HG02884 (cell line): ENCODE measurements around the gene FAM83C.

Experiments used
- ATAC-seq: cut with Tn5 transposase; IDR thresholded peaks from one replicate; pipeline ENCODE4 v1.9.1; 2021; ENCODE audit warnings: mild to moderate bottlenecking, moderate library complexity; ENCODE audit not compliant: unreplicated experiment

FAM83C gene

DNA sequence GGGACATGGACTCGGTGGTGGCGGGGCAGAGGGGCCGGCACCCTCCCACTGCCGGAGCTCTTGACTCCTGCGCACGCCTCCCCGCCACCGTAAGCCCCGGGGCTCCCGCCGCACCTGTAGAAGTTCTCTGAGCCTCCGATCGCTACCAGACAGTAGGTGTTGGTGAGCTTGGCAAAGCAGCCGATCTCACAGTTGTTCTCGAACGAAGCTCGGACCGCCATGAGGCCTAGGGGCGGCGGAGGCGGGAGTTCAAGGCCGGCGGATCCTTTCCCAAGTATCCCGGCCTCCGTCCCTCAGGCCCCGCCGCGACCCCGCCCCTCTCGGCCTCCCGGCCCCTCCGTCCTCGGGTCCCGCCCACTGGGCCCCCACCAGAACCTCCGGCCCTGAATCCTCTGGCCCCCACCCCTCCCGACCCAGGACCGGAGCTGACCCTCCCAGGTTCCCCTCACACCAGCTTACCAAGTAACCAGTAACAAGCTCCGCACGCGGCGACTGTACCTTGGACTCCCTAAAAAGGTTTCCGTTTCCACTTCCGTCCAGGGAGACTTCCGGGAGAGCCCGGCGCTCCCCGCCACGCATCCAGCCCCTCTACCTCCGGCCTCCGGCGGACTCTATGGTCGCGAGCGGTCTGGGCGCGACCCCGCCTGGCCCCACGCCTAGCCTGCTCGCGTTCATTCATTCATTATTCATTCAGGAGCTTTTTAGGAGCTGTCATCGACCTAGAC is 7.8 kb downstream of the FAM83C start, which contains the start of gene EIF6:
EIF6 (minus strand) TSS at position 506 of the 725 bp plus-strand sequence; CDS start at position 221, 285 bp downstream.
- ATAC-seq, result peak; percentile 75

DNA sequence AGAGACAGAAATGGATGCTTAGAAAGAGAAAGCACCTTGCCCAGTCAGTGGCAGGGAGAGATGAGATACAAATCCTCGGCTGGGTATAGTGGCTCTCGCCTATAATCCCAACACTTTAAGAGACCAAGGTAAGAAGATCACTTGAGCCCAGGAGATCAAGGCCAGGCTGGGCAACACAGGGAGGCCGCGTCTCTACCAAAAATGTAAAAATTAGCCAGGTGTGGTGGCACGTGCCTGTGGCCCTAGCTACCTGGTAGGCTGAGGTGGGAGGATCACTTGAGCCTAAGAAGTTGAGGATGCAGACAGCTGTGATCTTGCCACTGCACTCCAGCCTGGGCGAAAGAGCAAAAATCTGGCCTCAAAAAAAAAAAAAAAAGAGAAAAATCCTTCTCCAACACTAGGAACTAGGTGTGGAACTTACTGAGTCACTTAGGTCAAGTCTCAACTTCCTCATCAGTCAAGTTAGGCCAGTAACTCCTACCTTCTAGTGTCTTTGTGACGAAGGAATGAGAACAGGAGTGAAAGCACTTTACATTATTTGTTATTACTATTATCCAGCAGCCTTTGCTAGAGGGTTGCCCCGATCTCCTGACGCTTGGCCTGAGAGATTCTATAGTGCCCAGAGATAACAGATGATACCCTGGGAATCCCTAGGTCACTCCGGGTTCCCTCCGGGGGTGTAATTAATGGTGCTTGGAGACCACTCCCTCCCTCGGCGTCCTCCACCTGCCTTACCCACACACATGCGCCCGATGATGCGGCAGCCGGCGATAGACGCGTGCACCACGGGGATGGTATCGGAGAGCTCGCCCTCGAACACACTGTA is 8.6 kb downstream of the FAM83C start:
- no peak for ATAC-seq

DNA sequence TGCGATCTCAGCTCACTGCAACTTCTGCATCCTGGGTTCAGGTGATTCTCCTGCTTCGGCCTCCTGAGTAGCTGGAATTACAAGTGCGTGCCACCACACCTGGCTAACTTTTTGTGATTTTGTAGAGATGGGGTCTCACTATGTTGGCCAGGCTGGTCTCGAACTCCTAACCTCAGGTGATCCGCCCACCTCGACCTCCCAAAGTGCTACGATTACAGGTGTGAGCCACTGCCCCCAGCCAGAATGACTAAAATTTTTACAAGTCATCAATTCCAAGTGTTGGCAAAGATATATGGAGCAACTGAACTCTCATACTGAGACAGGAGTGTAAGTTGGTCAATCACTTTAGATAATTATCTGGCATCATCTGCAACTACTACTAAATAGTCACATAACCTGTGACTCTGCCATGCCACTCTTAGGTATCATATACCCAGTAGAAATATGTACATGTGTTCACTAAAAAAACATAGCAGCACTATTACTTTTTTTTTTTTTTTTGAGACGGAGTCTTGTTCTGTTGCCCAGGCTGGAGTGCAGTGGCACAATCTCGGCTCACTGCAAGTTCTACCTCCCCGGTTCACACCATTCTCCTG is 10.6 kb downstream of the FAM83C start:
- no peak for ATAC-seq

DNA sequence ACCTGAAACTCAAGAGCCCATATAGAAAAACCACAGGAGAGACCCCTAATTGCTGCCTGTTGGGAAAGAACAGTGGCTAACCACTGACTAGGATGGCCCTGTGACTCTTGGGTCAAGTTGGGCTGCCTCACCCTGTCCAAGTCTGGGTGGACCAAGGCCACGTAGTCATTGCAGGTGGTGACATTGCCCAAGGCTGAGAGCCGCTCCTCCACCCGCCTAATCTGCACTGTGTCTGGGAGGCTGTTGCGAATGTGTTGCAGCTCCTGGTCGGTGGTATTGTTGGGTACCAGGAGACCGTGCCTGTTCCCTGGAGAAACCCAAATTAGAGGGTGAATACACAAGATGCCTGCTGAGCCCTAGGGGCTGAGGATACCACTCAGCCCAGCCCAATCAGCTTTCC is 11.7 kb downstream of the FAM83C start:
- no peak for ATAC-seq

DNA sequence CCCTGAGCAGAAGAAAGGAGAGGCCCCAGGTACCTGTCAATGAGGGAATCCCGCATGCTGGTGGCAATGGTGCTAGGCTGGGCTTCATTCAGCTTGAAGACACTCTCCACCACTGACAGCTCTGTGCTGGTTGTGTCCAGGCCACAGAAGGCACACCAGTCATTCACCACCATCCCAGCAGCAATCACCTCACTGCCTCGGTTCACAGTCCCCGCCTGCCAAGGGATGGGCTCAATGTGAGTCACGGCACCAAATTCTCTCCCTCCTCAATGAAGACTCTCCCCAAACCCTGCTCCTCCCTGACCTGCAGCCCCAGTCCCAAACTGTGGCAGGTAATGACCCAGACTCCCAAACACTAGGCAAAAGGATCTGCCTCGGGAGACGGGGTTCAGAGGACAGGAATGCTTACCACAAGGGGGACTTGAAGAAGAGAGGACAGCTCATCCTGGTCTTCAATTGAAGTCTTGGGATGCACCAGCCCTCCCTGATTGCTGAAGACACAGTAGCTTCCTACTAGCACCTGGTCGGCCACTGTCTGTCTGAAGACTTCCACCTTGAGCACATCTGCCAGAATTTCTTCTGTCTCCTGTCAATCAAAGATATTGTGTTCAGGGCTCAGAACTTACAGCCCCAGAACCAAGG is 12.6 kb downstream of the FAM83C start:
- no peak for ATAC-seq

DNA sequence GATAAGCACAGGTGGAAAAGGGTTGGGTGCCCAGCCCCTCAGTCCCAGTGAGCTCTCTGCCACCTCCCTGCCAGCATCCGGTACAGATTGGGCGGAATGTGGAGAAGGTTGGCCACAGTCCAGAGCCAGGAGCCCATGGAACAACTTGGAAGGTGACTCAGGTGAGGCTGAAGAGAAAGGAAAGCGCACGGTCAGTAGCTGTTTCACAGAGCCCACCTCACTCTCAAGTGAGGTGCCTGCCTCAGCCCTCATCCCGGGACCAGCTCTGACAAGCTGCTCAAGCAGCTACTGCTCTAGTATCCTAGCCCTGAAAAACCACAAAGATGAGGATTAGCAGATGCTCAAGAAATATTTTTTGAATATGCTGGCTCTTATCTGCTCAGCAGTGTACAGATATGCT is 13.2 kb downstream of the FAM83C start:
- no peak for ATAC-seq

DNA sequence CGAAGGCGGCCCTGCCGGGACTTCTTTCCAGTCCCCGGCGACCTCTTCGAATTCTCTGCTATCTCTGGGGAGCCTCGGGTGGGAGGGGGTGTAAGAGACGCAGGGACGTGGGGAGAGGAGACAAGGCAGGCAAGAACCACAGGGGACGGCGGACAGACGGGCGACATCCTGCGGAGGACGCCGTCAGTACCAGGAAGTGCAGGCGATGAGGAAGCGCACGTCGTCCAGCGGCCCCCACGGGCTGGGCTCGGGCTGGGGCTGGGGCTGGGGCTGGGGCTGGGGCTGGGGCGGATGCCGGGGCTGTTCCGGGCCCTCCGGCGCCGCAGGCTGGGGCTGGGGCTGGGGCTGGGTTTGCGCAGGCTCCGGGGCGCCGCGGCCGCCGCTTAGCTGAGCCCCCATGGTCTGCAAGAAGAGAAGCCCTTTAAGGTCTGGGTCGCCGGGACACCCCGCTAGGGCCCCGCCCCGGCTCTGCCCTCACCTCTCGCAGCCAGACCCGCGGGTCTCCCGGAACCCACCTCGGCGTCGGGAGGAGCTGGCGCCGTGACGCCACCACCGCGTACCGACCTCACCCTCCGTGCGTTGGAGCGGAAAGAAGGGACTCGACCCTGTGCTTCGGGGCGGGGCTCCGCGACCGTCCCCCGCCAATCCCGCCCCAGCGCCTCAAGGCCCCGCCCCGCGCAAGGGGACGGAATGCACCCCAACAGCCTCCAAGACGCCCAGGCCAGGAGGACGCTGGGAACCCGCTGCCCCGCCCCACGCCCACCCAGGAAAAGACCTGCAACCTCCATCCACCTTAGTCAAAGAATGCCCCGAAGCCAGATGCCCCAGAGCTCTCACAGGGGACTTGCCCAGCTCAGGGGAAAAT is 14.5 kb downstream of the FAM83C start, which contains the start of gene MMP24OS:
MMP24OS (minus strand) TSS at position 592 of the 865 bp plus-strand sequence; CDS start at position 399, 193 bp downstream.
- ATAC-seq, result peak; percentile 73

DNA sequence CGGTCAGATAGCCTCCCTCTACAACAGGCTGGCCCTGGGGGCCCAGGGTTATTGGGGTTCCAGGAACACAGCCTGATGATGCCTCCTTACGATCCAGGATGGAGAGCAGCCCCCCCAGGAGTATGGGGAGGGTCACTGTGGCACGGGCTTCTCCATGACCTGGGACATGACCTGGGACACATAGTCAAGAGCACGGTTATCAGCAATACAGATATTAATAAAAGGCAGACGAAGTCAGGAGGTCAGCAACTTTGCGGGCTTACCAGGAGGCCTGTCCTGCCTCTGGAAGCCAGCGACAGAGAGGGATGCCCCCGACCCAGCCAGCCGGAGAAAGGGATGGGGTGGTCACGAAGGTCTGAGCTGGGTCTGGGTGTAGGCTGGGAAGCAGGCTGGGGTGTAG is 15.1 kb downstream of the FAM83C start:
- ATAC-seq, result no peak

DNA sequence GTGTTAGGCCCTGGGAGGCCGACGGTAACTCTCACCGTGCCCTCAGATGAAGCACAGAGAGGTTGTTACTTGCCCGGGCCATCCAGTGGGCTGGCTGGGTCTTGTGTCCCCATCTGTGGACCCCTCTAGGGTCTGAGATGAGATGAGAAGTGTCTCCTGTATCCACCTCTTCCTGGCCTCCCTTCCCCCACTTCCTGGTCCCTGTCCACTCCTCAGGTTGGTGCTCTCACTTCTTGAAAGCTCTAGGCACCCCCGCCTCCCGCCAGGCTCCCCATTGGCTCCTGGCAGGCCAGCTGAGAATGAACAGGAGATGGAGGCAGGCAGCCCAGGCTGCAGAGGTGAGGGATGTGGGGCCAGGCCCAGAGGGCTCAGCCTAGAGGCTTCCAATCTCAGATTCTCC is 15.8 kb downstream of the FAM83C start:
- ATAC-seq, result no peak

DNA sequence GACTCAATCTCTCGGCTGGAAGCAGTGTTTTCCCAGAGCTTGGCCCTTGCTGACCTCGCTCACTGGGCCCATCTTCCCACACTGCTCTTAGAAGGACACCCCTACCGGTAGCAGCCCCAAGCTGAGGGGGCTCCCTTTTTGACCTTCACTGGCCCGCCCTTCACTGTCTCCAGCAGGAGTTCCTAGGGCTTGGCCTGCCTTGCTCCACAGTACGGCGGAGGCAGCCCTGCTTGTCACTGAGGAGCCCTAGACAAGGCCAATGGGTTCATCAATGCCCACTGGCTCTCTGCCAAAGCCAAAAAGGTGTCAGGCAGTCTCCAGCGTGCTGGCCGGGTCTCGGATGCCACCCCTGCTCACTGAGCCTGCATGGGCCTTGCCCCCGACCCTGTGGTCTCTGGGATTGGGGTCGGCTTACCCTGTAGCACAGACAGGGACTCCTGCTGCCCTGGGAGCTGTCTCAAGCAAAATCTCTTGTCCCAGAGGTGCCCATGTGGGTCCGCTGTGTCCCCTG is 16.4 kb downstream of the FAM83C start:
- ATAC-seq, result no peak

DNA sequence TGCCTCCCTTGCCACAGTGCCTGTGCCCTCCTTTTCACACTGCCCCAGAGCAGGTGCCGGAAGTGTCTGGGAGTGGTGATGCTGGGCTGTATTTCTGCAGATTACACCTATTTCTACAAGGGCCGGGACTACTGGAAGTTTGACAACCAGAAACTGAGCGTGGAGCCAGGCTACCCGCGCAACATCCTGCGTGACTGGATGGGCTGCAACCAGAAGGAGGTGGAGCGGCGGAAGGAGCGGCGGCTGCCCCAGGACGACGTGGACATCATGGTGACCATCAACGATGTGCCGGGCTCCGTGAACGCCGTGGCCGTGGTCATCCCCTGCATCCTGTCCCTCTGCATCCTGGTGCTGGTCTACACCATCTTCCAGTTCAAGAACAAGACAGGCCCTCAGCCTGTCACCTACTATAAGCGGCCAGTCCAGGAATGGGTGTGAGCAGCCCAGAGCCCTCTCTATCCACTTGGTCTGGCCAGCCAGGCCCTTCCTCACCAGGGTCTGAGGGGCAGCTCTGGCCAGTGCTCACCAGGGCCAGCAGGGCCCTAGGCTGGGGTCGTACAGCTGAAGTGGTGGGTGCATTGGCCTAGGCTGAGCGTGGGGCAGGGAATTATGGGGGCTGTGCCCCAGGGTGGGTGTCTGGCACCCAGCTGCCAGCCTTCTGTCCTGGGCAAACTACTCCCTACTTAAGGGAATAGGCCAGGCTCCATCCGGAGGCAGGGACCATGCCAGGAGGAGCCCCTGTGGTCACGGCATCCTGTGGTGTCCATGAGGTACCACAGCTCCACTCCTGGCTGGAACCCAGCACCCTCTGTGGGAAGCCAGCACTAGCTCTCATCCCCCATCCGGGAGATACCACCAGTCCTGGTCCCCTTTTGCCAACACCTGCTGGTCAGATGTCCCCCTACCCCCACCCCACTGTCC is 17.8 kb downstream of the FAM83C start:
- ATAC-seq, result no peak

DNA sequence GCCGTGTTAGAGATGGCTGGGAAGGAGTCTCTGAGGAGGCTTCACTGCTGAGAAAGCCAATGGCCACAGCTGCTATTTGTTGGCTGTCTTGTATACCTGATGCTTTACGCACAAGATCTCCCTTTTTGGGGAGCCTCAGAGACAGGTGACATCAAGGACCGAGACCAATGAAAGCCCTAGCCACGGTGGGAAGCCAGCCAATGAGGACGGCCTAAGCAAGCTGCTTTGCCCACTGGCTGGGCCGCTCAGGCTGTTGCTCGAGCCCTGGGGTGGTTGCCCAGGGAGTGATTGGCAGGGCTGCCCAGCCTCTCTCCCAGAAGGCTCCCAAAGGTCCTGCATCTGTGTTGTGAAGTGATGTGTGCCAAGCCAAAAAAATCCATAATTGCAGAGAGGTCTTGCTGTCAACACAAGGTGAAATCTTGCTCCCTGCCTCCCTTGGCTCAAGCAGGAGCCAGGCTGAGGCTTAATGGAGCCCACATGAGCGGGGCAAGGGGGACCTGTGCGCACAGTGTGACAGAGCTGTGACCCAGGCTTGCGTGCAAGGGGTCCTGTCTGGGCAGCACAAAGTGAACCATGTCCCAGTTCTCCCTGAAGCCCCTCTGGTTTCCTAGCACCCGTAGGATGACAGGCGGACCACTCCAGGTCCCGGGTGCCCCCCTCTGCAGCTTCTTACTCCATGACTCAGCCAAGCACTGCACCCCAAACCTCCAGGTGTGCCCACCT is 18.6 kb downstream of the FAM83C start:
- ATAC-seq, result no peak

DNA sequence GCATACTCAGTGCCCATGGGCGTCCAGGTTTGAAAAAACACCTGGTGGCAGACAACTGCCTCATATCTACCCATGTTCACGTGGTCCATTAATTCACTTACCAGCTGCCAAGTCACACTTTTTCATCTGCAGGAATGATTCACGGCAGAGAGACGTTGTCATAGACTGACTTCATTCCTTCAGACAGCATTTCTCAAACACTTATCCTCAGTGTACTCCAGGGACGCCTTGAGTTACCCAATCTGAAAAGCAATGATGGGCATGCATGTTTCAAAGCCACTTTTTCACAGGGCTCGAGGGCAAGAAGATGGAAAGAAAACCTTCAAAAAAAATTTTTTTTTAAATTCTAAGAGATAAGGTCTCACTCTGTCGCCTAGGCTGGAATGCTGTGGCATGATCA is 20.3 kb downstream of the FAM83C start:
- ATAC-seq, result no peak

DNA sequence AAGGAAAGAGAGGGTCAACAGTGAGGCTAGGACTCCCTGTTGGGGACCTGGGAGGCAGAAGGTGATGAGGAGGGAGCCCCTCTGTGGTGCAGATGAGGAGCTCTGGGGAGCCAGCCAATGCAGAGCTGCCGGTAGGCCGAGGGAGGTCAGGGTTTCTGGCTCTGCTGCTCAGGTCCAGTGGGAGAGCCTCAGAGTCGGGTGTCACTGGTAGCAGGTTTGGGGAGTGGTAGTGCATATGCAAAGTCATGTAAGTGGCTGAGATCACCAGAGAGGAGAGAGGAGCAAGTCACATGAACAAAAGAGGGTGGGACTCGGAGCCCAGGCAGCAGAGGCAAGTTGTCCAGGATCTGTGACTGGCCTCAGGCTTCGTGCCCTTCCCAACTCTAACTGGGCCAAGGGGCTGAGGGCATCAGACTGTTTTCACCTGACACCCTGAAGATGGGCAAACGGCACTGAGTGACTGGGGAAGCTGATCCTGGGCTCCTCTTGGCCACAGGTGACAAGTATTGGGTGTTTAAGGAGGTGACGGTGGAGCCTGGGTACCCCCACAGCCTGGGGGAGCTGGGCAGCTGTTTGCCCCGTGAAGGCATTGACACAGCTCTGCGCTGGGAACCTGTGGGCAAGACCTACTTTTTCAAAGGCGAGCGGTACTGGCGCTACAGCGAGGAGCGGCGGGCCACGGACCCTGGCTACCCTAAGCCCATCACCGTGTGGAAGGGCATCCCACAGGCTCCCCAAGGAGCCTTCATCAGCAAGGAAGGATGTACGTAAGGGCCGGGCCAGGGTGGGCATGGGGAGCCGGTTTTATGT is 20.9 kb downstream of the FAM83C start:
- no peak for ATAC-seq

DNA sequence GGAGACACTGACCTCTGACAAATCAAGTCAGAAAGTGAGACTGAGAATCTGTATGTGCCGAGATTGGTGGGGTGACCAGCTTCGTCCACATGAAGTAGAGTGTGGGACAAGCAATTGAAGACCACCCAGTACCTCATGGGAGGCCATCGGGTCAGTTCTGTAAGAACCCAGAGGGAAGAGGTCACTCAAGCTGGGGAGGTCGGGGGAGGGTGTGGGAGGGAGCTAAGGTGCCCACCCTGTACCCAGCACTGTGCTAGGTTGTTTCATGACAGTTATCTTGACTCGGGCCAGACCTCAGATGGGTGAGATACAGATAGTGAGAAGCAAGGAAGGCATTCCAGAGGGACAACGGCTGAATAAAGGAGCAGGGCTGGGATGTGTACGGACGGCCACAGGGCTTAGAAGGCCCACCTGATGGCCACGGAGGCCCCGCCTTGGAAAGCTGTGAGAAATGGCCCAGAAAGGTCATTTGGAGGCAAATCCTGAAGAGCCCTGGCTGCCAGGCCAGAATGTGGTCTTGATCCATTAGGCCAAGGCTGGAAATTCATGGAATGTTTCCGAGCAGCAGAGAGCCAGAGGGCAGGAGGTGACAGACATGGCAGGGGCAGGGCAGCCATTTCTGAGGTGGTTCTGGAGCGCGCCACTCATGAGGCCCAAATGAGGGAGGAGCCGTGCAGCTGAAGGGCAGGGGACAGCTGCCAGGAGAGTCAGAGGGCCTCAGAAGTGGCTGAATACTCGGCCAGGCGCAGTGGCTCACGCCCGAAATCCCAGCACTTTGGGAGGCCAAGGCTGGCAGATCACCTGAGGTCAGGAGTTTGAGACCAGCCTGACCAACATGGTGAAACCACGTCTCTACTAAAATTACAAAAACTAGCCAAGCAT is 22.0 kb downstream of the FAM83C start:
- ATAC-seq, result no peak

DNA sequence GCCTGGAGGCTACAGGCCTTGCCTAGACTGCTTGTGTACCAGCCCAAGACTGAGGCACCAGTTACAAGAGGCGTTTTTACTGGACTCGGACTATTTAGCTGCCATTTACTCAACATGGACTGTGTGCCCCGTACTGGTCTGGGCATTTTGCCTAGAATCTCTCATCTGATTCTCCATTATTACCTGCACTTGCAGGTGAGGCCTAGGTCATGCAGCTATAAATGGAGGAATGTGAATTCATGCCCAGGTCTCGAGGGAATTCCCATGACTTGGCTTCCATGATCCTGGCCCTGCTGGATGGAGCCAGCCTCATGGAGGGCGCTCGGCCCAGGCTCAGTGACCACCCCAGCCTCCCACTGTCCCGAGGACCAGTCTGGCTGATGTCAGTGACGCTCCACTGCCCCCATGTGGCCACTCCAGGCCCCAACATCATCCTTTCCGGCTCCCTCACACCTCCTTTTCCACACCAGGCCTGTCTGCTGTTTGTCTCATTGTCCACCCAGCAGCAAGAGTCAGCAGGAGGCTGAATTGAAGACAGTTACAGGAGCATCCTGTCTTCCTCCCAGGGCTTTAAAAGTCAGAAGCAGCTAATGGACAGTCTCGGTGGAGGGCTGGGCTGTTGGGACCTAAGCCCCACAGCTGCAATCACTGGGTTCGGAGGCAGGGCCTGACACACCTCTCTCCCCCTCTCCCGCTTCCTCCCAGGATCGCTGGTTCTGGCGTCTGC is 23.0 kb downstream of the FAM83C start:
- ATAC-seq, result no peak
